HG03280 (cell line): ENCODE measurements around the gene CHST12.

Experiments used
- ATAC-seq: cut with Tn5 transposase; IDR thresholded peaks from one replicate; pipeline ENCODE4 v1.9.1; 2021; ENCODE audit warnings: mild to moderate bottlenecking, moderate library complexity; ENCODE audit not compliant: unreplicated experiment

CHST12 gene

DNA sequence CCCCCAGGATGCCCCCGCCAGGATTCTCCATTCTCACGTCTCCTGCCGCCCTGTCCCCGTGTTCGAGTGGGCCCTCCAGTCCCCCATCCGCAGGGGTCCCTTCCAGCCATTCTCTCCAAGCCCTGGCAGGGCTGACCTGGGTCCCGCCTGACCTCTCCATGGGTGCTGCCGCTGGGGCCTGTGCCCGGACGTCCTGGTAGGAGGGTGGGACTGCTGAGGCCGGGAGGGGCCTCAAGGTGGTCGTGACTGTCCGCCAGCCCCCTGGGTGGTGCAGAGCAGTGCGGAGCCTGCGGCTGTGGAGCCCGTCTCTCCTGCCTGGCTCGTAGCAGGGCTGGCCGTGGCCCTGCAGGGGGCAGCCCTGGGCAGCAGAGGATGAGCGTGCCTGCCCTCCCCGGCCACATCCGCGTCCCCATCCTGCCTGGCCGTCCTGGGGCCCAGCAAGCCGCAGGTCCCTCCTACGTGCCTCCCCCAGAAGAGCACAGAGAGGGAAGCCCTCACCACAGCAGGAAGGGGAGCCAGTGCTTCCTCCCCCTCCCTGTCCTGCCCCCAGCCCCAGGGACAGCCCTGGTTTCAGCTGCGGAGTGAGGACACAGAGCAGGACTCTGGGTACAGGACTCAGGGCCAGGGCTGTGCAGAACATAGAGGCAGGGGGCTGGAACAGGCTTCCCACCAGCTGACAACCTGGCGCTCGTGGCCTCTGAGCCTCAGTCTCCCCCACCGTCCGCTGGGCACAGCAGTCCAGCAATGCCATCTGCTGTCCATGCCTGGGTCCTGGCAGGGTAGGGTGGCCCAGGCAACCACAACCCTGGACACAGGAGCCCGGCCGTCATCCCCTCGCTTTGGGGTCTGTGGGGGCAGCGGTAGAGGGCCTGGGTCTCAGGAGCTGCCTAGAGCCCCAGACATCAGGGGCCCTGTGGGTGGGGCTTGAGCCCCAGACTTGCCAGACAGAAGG lies 74.3 kb downstream of the CHST12 start:
- ATAC-seq: no peak

DNA sequence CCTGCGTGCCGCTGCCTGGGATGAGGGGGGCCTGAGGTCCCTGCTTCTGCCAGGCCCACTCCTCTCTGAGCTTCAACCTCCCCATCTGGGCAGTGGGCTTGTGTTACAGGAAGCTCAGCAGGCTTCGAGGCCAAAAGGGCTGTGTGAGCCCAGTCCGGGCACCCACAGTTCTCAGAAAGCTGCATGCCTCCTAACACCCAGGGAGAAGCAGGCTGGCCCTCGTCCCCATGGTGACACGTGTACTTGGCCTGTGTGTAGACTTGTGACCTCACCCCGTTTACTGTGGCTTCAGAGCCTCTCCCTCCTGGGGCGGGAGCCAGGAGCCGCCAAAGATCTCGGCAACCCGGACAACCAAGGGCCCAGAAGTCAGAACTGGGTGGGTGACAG lies 75.0 kb downstream of the CHST12 start:
- no peak for ATAC-seq

DNA sequence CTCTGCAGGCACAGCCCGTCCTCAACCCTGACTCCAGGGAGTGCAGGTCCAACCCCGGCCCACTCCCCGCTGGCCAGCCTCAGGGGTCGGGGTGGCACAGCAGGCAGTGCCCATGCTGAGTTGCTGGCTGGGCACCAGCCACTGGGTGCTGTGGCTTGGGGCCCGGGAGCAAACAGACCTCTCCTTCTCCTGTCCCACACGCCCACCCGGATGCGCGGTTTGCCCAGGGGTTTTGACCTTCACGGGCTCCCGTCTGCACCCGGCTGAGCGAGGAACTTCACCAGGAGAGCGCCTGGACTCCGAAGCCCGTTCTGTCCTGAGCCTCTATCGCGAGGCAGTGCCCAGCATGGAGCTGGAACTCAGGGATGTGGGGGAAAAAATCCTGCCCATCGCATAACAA lies 75.4 kb downstream of the CHST12 start:
- no peak for ATAC-seq

DNA sequence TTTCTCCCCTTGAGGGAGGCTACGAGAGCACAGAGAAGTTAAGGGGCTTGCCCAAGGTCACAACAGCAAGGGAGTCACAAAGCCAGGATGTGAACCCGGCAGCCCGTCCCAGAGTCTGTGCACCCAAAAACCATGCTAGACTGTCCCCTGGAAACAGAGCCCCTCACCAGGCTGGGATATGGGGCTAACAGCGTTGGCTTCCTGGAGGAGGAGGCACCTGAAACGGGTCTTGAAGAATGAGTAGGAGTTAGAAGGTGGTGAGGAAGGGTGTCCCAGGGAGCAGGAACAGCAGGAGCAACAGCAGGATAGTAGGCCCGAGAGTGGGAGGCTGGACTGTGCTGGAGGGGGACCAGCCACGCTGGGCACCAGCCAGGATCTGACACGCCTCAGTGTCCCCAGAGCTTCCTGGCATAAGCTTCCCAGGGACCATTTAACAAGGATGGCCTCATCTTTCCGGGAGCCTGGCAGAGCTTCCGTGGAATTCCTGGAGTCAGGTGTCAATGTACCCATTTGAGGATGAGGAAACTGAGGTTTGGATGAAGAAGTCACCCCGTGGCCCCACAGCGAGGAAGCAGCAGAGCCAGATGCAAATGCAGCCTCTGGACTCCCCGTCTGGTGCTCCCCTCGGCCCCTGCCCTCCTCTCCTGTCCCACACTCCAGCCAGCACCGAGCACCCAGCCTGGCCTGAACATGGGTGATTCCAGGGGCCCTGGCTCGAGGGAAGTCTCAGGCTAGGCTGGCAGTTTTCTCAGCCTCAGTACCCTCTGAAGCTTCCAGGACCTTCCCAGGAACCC lies 76.1 kb downstream of the CHST12 start:
- no peak for ATAC-seq

DNA sequence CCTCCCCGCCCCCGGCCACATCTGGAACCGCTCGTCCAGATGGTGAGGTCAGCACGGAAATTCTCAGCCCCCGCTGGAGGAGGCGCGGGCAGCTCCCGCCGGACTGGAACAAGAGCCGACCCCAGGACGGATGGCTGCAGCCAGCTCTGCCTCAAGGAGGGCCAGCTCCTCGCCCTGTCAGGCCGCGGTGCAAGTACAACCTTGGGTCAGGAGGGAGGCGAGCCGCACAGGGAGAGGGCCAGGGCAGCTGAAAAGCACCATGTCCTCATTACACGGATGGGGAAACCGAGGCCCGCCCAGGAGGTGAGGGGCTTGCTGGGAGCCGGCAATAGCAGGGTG lies 76.6 kb downstream of the CHST12 start:
- no peak for ATAC-seq

DNA sequence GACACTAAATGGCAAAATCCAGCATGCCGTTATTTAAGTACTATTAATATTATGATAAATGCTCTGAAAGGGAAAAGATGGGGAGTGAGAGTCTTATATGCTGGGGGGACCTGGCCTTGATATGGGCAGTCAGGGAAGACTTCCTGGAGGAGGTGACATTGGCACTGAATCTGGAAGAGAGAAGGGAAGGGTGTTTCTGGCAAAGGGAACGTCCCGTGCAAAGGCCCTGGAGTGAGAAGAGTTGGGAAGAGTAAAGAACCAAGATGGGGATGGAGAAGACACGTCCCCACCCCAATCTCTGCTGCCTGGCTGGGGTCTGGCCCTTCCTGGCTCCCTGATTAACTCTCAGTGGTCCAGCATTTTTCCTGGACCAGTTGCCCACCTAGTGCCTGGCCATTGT lies 77.8 kb downstream of the CHST12 start:
- no peak for ATAC-seq

DNA sequence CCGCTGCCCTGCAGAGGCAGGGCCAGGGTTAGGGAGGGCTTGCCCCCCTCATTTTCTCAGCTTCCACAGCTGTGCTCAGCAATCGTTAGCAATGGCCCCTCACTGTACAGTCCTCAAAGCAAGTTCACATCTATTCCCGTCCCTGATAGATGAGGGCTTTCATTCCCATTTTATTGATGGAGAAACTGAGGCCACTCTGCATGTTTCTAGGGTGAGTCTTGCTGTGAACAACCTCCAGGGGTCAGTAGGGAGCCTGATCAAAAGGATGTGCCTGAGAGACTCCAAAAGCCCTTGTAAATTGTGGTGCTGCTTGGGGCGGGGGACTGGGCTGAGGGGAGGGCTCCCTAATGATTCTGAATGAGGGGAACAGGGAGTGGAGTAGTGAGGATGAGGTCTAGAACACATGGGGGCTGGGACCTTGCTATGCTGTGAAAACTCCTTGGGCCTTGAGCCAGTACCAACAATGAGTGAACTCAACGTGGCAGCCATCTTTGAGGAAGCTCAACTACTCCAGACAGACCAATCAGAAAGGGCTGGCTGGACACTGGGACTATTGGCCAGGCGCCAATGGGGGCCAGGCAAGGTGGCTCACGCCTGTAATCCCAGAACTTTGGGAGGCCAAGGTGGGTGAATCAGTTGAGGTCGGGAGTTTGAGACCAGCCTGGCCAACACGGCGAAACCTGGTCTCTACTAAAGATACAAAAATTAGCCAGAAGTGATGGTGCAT lies 79.5 kb downstream of the CHST12 start:
- ATAC-seq: no peak

DNA sequence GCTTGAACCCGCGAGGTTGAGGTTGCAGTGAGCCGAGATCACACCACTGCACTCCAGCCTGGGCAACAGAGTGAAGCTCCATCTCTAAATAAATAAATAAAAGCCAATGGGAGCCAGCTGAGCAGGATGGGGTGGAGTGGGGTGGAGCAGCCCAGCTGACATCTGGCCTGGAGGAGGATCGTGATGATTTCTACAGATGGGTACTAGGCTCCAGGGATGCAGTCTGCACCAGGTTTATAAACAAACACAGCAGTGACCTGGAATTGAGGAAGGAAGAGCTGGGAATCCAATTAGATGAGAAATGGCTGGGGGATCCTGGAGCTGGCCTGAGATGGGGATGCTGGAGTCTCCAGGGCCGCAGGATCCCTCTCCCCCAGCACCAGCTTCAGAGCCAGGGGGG lies 80.1 kb downstream of the CHST12 start:
- no peak for ATAC-seq

DNA sequence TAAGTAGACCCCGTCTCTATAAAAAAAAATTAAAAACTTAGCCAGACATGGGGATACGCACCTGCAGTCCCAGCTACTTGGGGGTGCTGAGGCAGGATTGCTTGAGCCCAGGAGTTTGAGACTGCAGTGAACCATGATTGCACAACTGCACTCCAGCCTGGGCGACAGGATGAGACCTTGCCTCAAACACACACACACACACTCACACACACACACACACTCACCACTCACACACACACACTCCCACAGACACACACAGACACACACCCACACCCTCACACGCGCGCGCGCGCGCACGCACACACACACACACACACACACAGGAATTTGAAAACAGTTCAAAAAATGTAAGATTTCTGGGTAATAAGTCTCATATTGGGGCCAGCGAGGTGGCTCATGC lies 81.5 kb downstream of the CHST12 start:
- ATAC-seq: no peak

DNA sequence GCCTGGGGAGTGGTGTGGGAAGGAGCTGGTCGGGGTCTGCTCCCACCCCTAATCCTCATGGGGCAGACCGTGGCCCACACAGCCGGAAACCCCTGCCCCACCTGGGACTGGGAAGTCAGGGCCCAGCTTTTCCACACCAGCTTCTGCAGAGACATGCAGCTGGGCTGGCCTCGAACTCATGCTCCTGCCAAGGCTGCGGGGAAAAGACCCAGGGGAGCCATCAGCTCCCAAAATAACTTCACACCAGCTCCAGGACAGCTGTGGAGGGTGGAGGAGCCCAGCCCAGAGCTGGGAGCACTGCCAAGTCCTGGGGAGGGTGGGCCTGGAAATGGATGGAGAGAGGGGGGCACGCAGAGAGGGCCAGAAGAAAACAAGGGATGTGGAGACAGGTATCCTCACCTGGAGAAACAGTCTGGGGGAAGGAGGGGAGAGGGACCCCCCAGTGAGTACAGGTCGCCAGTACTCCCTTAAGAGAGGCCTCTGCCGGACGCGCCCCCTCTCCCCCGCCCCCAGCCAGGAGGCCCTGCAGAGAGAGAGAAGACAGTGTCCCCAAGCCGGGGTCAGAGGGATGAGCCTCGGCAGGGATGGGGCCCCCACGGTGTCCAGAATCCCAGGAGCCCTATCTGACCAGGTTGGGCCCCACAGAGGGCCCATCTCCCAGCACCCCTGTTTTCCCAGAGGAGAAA lies 84.3 kb downstream of the CHST12 start:
- ATAC-seq: no peak

DNA sequence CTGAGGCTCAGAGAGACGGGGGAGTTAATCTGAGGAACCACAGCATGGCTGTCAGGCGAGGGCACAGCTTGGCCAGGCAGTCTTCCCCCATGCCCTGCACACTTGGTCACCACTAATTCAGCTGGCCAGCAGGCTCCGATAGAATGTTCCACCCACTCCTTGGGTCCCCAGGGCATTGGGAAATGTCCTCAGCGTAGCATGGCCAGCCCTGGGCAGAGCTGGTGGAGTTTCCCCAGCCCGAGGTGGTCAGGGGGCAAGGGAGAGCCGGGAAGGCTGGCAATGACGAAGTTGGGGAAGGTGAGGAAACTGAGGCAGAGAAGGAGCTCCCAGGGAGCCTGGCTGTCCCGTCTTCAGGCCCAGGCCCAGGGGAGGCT lies 84.8 kb downstream of the CHST12 start:
- no peak for ATAC-seq

DNA sequence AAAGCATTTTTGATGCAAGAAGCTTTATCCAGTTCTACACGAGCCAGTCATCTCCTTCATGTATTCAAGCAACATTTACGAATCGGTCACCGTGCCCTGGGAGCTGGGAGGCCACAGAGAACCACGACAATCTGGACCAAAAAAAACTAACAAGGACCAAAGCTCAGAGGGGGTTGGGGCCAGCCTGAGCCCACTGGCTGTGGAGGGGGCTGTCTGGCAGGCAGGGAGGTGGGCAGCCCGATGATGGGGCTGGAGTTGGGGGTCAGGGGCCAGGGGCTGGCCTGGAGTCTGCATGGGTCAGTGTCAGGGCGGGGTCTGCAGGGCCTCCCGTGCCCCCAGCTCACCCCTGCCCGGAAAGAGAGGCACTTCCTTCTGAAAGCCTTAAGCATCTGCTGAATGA lies 85.3 kb downstream of the CHST12 start:
- ATAC-seq: no peak

DNA sequence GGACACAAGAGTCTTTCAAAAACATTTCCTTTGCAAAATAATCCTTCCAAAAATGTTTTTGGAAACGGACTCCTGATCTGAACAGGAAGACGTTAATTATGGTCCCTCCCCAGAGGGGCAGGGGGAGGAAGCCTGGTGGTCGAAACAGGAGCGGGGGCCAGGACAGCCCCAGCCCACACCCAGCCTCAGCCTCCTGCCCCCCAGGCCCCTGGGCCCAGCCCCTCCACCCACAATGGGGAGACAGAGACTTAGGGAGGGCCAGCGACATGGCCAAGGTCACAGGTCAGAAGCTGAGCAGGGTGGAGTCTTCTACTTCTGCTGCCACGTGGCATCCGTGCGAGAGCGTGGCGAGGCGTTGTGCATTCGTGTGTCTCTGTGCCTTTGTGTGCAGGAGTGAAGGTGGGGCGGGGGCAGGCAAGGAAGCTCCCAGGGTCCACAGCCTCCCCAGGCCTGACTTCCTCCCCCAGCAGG lies 86.8 kb downstream of the CHST12 start:
- no peak for ATAC-seq

DNA sequence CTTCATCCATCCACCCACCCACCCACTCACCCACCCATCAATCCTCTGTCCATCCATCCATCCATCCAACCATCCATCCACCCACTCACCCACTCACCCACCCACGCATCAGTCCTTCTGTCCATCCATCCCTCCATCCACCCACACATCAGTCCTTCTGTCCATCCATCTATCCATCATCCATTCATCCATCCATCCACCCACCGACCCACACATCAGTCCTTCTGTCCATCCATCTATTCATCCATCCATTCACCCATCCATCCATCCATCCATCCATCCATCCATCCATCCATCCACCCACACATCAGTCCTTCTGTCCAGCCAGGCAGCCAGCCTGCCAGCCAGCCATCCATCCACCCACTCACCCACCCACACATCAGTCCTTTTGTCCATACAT lies 88.6 kb downstream of the CHST12 start:
- ATAC-seq: no peak

DNA sequence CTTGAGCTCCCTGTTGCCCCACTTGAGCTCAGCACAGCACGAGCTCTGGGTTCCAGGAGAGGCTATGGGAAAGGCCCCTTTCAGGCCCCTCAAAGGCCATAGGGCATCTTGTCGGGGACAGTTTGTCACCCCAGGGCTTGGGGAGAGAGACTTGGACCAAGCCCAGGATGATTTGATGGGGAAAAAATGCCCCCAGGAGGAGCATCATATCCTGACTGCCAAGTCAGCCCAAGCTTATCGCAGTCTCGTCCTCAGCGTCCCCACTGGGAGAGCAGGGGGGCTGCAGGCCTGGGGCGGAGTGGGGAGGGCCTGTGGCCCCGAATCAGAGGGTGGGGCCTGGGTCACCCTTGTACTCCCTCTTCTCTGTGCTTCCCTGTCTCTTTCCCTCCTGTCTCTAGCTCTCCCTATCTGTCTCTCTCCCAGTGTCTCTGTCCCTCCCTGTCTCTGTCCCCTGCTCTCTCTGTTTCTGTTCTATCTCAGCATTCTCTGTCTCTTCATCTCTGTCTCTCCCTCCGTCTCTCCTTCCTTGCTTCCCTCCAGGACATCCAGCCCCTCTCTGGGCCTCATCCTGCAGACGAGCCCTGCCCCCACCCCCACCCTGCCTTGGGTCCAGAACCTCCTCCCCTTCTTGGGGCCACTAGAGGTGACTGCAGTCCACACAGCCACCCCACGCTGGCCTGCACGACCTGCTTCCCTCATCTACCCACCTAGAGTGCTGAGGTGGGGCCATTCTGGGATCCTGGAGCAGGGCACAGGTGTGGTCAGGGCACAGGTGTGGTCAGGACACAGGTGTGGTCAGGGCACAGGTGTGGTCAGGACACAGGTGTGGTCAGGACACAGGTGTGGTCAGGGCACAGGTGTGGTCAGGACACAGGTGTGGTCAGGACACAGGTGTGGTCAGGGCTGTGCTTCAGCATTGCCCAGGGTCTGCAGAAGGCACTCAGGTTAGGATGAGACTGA lies 90.1 kb downstream of the CHST12 start:
- no peak for ATAC-seq

DNA sequence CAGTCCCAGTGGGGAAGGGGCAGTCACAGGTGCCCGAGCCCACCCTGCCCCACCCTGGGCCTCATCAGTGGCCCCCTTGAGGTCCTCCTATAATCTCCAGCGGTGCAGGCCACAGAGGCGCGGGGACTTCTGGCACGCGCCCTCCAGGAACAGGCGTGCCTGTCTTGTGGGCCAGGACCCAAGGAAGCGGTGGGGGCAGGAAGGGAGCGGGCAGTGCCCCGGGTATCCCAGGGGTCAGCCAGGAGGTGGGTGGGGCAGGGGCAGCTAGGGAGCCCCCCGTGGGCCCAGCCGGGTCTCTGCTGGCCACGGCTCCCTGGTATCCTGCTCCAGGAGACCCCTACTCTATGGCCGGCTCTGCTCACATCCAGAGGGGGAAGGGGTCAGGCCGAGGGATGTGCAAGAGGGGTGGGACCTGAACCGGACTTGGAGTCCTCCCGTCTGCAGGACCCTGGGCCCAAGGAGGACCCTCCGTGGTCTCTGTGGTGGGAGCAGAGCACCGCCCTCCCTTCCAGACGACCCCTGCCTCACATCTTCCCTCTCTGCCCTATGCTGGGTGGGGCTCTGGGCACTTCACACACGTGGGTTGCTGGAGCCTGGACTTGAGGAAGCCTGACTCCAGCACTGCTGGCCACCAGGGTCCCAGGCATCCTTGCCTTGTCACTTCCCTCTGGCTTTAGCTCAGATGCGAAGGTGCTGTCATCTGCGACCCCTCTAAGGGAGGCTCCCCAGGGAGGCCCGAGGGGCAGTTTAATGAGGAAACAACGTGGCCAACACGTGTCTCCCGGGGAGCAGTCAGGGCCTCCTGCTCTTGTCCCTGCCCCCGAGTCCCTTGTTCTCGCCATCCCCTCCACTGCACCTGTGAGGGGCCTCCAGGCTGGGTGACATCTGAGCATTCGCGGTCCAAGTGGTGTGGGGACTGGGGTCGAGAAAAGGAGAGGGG lies 91.0 kb downstream of the CHST12 start:
- no peak for ATAC-seq

DNA sequence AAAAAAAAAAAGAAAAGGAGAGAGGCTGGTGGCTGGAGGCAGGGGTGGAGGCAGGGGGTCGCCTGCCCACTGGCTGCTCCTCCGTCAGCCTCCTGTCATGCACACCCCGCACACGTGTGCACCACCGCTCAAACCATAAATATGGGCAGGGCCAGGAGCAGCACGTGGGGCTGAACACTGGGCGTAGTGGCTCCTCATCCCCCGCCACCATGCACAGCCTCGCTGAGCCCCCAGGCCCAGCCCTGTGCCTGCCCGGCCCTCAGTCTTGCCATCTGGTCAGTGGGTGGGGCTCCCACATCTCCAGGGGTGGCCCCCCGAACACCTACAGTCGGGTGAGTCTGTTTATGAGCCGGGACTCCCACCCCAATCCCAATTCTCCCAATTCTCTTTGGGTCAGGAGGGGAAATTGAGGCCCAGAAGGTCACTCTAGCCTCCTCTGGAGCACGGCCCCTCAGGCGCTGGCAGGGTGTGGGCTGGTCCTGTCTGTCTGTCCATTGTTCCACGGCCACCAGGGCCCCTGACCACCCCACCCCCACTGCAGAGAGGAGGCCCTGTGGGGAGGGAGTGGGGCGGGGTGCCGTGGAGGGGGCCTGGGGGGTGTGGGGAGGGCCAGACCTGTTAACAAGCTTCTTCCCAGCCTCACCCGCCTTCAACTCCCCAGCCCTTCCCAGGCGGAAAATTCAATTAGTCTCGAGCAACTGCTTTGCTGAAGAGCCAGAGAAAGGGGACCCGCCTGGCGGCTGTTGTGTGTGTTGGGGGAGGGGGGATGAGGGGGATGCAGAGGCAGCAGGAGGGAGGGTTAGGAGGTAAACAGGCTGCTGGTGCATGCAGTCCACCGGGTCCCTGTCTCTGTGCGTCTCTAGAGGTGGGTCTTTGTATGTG lies 92.2 kb downstream of the CHST12 start:
- ATAC-seq: no peak

DNA sequence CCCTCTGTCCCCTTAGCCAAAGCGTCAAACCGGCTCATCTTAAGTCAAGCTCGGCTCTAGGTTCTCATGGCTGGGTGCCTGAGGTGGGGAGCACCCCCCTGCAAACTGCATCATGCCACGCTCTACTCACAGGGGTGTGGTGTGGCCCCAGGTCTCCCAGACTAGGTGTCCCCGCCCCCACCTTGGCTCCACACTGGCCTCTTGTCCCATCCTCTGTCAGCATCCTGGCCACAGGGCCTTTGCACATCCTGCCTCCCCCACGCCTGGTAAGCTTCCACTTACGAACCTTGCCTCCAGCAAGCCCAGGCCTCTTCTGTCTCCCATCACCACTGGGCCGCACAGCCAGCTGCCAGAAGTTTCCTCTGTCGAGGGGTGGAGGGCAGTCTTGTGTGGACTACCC lies 93.0 kb downstream of the CHST12 start:
- ATAC-seq: no peak
